K562 (cell line): Measurements from ENCODE around the gene HIVEP3.

ENCODE experiments used
- CAMTA2 ChIP-seq: fragments of 250-450 bp; sonication (Bioruptor Pico); conservative IDR thresholded peaks from 2 replicates; pipeline ENCODE4 v1.5.1; 2022
- CBX8 ChIP-seq: fragments of 200-600 bp; sonication (generic); IDR thresholded peaks from 2 replicates; pipeline ENCODE4 v1.6.1; 2012; ENCODE audit warnings: borderline replicate concordance, mixed run types, low read depth, mild to moderate bottlenecking, moderate library complexity, mixed read lengths, low read length, control low read depth, inconsistent platforms; ENCODE audit not compliant: poor library complexity, severe bottlenecking; ENCODE audit errors: extremely low read depth
- POLR2A ChIP-seq: fragments of 450-650 bp; conservative IDR thresholded peaks from 2 replicates; pipeline ENCODE4 v1.6.1; 2016
- POLR2AphosphoS5 ChIP-seq: IDR thresholded peaks from 2 replicates; pipeline ENCODE4 v1.6.1; 2011; ENCODE audit warnings: mild to moderate bottlenecking, low read depth, low read length, moderate library complexity; ENCODE audit not compliant: control insufficient read depth, insufficient read depth
- RAD21 ChIP-seq, 2 experiments: fragments of 250-450 bp in 1 of 2; fragments of 450-650 bp in 1 of 2; sonication (Bioruptor Pico) in 1 of 2; formaldehyde crosslinking in 1 of 2; IDR thresholded peaks in 1 of 2; conservative IDR thresholded peaks in 1 of 2; 2 replicates each; pipeline versions ENCODE4 v1.4.0 to v1.8.0; 2020 to 2022; ENCODE audit warnings: mild to moderate bottlenecking in 2 of 2, moderate library complexity in 1 of 2
- SMARCB1 ChIP-seq: IDR thresholded peaks from 2 replicates; pipeline ENCODE4 v1.6.1; 2011; ENCODE audit warnings: improper control_type of control experiment, low read depth; ENCODE audit not compliant: insufficient read length
- ZNF584 ChIP-seq: fragments of 200-800 bp; sonication (Bioruptor generic); IDR thresholded peaks from 2 replicates; pipeline ENCODE4 v1.6.1; 2016; ENCODE audit warnings: low read depth, mild to moderate bottlenecking, missing genetic modification characterization, missing compliant biosample characterization
- TF ChIP-seq, protein P1 (sequence below): sonication (generic); formaldehyde crosslinking; IDR thresholded peaks from 2 replicates; pipeline ENCODE4 v1.8.0; 2023; ENCODE audit warnings: mild to moderate bottlenecking, missing genetic modification reagents
- TF ChIP-seq, protein P2 (sequence below): sonication (generic); formaldehyde crosslinking; IDR thresholded peaks from 2 replicates; pipeline ENCODE4 v1.9.0; 2022; ENCODE audit warnings: mild to moderate bottlenecking, missing genetic modification reagents
- TF ChIP-seq, protein P3 (sequence below), 2 experiments: fragments of 150-350 bp in 1 of 2; IDR thresholded peaks; 2 replicates each; pipeline ENCODE4 v1.6.1; 2012 to 2016; ENCODE audit warnings: low read depth in 2 of 2, low read length in 2 of 2, mild to moderate bottlenecking in 1 of 2, moderate library complexity in 1 of 2
- TF ChIP-seq, protein P4 (sequence below), 3 experiments: IDR thresholded peaks in 2 of 3; conservative IDR thresholded peaks in 1 of 3; 2 replicates each; pipeline ENCODE4 v1.5.1; 2011 to 2012; ENCODE audit warnings: low read length in 3 of 3, mild to moderate bottlenecking in 3 of 3, control low read depth in 2 of 3, improper control_type of control experiment in 1 of 3, inconsistent platforms in 1 of 3, low read depth in 1 of 3, mixed read lengths in 1 of 3, moderate library complexity in 1 of 3; ENCODE audit not compliant: insufficient read depth in 2 of 3
- TF ChIP-seq, protein P5 (sequence below), 2 experiments: fragments of 450-650 bp in 1 of 2; sonication (generic) in 1 of 2; formaldehyde crosslinking in 1 of 2; IDR thresholded peaks in 1 of 2; conservative IDR thresholded peaks in 1 of 2; 2 replicates each; pipeline versions ENCODE4 v1.6.1 to v1.8.1; 2016 to 2023; ENCODE audit warnings: mild to moderate bottlenecking in 2 of 2, moderate library complexity in 2 of 2, inconsistent platforms in 1 of 2, missing genetic modification reagents in 1 of 2

DNA sequence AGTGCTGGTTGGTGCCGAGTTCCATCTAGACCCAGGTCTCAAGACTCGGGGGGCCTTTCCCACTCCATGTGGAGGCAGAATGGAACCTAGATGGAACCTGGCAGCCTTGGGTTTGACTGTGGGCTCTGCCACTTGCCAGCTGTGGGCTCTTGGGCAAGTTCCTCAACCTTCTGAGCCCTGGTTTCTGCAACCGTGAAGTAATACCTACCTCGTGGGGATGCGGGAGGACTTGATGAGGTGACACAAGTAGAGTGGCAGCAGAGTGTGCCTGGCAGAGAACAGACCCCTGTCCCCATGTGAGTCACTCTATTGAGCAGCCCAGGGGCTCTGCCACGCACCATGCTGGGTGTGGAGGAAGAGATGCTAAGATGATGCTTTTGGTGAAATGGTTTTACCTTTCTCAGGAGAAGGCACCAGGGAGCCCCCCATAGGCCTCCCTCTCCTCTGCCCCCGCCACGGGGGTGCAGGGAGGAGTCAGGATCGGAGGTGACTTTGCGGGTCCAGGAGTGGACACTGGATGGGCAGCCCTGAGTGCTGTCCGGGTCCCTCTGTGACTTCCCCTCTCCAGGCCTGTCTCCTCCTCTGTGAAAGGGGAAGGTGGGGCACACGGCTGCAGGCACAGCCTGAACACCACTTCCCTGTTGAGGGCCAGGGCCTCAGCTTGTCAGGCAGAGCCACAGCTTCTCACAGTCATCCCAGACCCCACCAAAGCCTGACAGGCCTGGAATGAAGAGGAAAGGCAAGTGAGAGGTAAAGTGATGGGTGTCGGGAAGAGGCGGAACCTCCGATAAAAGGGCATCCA, 397.6 kb downstream of the HIVEP3 start:
- TF ChIP-seq POLR2A: no peak
- TF ChIP-seq POLR2AphosphoS5: no peak
- TF ChIP-seq, protein P1, sequence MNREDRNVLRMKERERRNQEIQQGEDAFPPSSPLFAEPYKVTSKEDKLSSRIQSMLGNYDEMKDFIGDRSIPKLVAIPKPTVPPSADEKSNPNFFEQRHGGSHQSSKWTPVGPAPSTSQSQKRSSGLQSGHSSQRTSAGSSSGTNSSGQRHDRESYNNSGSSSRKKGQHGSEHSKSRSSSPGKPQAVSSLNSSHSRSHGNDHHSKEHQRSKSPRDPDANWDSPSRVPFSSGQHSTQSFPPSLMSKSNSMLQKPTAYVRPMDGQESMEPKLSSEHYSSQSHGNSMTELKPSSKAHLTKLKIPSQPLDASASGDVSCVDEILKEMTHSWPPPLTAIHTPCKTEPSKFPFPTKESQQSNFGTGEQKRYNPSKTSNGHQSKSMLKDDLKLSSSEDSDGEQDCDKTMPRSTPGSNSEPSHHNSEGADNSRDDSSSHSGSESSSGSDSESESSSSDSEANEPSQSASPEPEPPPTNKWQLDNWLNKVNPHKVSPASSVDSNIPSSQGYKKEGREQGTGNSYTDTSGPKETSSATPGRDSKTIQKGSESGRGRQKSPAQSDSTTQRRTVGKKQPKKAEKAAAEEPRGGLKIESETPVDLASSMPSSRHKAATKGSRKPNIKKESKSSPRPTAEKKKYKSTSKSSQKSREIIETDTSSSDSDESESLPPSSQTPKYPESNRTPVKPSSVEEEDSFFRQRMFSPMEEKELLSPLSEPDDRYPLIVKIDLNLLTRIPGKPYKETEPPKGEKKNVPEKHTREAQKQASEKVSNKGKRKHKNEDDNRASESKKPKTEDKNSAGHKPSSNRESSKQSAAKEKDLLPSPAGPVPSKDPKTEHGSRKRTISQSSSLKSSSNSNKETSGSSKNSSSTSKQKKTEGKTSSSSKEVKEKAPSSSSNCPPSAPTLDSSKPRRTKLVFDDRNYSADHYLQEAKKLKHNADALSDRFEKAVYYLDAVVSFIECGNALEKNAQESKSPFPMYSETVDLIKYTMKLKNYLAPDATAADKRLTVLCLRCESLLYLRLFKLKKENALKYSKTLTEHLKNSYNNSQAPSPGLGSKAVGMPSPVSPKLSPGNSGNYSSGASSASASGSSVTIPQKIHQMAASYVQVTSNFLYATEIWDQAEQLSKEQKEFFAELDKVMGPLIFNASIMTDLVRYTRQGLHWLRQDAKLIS (CRISPR knock-in tag): no peak
- TF ChIP-seq CBX8: no peak
- TF ChIP-seq RAD21 (CRISPR knock-in tag; conservative IDR thresholded peaks at IDR 0.05 in 1 of 2, IDR thresholded peaks at IDR 0.05 in 1 of 2): no peak
- no peak for TF ChIP-seq CAMTA2 (CRISPR knock-in tag)
- TF ChIP-seq, protein P2, sequence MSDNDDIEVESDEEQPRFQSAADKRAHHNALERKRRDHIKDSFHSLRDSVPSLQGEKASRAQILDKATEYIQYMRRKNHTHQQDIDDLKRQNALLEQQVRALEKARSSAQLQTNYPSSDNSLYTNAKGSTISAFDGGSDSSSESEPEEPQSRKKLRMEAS (CRISPR knock-in tag): no peak
- TF ChIP-seq, protein P3, sequence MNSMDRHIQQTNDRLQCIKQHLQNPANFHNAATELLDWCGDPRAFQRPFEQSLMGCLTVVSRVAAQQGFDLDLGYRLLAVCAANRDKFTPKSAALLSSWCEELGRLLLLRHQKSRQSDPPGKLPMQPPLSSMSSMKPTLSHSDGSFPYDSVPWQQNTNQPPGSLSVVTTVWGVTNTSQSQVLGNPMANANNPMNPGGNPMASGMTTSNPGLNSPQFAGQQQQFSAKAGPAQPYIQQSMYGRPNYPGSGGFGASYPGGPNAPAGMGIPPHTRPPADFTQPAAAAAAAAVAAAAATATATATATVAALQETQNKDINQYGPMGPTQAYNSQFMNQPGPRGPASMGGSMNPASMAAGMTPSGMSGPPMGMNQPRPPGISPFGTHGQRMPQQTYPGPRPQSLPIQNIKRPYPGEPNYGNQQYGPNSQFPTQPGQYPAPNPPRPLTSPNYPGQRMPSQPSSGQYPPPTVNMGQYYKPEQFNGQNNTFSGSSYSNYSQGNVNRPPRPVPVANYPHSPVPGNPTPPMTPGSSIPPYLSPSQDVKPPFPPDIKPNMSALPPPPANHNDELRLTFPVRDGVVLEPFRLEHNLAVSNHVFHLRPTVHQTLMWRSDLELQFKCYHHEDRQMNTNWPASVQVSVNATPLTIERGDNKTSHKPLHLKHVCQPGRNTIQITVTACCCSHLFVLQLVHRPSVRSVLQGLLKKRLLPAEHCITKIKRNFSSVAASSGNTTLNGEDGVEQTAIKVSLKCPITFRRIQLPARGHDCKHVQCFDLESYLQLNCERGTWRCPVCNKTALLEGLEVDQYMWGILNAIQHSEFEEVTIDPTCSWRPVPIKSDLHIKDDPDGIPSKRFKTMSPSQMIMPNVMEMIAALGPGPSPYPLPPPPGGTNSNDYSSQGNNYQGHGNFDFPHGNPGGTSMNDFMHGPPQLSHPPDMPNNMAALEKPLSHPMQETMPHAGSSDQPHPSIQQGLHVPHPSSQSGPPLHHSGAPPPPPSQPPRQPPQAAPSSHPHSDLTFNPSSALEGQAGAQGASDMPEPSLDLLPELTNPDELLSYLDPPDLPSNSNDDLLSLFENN (IDR thresholded peaks at IDR 0.05; ENCODE audit: low read depth in 2 of 2, low read length in 2 of 2): no peak
- TF ChIP-seq, protein P4, sequence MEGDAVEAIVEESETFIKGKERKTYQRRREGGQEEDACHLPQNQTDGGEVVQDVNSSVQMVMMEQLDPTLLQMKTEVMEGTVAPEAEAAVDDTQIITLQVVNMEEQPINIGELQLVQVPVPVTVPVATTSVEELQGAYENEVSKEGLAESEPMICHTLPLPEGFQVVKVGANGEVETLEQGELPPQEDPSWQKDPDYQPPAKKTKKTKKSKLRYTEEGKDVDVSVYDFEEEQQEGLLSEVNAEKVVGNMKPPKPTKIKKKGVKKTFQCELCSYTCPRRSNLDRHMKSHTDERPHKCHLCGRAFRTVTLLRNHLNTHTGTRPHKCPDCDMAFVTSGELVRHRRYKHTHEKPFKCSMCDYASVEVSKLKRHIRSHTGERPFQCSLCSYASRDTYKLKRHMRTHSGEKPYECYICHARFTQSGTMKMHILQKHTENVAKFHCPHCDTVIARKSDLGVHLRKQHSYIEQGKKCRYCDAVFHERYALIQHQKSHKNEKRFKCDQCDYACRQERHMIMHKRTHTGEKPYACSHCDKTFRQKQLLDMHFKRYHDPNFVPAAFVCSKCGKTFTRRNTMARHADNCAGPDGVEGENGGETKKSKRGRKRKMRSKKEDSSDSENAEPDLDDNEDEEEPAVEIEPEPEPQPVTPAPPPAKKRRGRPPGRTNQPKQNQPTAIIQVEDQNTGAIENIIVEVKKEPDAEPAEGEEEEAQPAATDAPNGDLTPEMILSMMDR (IDR thresholded peaks at IDR 0.05 in 2 of 3, conservative IDR thresholded peaks at IDR 0.05 in 1 of 3; ENCODE audit: insufficient read depth in 2 of 3, low read depth in 1 of 3, low read length in 3 of 3): no peak
- TF ChIP-seq SMARCB1: no peak
- TF ChIP-seq ZNF584: no peak
- TF ChIP-seq, protein P5, sequence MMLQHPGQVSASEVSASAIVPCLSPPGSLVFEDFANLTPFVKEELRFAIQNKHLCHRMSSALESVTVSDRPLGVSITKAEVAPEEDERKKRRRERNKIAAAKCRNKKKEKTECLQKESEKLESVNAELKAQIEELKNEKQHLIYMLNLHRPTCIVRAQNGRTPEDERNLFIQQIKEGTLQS (IDR thresholded peaks at IDR 0.05): no peak
- TF ChIP-seq, protein P5 (CRISPR knock-in tag; conservative IDR thresholded peaks at IDR 0.05): no peak
